Pulmonary artery endothelial cell (primary cell): Measurements from ENCODE around the gene MSI1. TPM values are rescaled to one million over a fixed set of nuclear protein-coding genes. Genes with fewer than 3 reads are reported as not detected.

ENCODE experiments used
- DNase-seq: peaks from one replicate; pipeline ENCODE4 v3.0.0-alpha.2; 2011; ENCODE audit warnings: low read depth, low spot score
- total RNA-seq: library from RNA; depleted of rRNA; stranded (reverse); fragments of >200 nt; gene quantifications from 2 replicates; pipeline ENCODE4 v1.2.3, GENCODE V29; 2014

The MSI1 gene
- not detected in 2 replicates for total RNA-seq

DNA sequence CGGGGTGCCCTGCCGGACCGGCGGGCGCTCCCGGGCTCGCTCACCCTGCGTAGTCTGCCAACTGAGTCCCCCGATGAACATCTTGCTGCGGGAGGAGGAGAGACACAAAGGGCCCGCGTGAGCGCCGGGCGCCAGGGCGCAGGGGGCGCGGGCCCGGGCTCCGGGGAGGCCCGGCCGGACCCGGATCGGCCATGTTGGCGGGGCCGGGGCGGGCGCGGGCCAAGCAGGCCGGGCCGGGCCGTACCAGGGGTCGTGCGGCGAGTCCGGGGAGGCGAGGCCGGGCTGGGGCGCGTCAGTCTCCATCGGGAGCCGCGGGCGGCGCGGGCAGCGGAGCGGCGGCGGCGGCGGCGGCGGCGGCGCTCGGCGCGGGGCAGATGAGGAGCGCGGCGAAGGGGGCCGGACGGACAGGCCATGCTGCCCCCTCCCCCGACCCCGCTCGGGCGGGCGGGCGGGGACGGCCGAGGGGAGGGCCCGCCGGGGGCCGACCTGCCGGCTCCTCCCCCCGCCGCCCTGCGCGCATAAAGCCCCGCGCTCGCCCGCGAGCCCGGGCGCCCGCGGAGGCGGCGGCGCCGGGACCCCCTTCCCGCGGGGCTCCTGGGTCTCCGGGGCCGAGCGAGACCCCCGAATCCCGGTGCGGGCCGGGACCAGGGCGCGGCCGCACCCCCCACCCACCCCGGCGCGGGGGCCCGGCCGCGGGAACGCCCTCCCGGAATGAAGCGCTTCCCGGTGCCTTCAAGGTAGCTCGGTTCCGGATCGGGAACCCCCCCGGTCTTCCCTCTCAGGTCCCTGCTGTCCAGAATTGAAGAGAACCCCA, at the start of gene MSI1:
Gene MSI1 (minus strand): TSS at position 376 of the 814 bp plus-strand sequence. CDS start 73 bp downstream, at position 303.
- no peak for DNase-seq

DNA sequence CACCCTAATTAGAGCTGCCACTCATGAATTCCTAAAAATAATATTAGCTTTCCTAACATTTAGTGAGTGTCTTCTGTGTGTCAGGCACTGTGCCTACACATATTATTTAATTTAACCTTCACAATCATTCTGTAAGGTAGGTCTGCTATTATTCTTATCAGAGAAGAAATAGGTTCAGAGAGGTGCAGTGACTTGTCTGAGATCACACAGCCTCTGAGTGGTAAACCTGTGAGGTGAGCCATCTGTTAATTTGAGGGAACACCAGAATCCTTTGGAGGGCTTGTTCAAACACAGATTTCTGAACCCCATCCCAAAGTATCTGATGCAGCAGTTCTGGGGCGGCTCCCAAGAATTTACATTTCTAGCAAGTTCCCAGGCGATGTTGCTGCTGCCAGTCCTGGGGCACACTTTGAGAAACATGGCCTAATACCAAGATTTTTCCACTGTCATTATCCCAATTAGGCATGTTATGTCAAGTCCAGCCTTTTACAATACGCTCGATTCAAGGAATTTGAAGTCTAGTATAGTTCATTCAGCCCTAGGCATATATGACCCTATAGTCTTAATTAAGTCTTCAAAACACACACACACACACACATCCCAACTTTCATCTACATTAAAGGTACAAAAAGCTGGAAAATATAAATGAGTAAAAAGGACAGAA, 49.1 kb upstream of the MSI1 start:
- DNase-seq, result no peak

DNA sequence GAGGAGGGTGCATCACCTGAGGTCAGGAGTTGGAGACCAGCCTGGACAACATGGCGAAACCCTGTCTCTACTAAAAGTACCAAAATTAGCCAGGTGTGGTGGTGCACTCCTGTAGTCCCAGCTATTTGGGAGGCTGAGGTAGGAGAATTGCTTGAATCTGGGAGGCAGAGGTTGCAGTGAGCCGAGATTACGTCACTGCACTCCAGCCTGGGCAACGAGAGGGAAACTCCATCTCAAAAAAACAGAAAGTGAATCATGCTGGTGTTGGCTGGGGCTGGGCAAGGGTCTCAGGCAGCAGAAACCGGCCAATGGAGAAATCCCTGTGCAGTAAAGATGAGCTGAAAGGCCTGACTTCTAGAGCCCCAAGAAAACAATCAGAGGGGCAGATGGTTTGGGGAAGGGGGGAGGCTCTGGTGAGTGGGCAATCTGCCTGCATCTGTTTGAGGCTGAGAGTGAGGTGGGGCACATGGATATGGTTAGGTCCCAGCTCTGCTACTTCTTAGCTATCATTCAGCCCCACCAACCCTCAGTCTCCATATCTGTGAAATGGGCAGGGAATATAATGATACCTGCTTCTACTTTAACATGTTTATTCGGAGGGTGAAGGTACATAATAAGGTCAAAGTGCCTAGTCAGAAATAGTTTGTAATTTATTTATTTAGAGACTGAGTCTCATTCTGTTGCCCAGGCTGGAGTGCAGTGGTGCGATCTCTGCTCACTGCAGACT, 47.7 kb upstream of the MSI1 start:
- DNase-seq, result no peak

DNA sequence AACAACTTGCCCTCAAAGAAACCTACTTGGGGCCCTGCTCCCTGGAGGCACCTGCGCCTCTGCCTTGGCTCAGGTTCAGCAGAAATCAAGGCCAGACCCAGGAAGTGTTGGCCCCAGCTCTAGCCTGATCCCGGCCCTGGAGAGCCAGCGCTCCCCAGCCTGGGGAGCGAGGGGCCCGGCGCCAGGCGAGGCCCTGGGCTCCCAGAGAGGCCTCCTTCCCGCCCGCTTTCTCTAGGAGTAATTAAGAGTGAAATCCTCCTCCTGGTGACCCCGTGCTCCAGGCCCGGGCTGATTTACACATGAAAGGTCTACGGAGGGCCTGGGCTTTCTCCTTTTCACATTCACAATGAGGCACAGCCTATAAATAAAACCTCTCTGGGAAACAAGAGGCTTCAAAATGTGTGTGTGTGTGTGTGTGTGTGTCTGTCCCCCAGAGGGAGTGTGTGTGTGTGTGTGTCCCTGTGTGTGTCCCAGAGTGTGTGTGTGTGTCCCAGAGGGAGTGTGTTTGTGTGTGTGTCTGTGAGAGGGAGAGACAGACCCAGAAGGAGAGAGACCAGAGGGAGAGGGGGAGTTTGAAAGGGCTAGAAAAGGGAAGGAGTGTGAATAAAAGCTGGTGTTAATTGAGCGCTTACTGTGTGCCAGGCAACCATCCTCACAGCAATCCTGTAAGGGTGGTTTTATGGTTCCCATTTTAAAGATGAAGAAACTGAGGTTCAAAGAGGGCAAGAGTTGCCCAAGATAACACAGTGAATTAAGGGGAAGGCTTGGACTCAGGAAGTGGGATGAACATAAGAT, 45.1 kb upstream of the MSI1 start:
- DNase-seq, result no peak

DNA sequence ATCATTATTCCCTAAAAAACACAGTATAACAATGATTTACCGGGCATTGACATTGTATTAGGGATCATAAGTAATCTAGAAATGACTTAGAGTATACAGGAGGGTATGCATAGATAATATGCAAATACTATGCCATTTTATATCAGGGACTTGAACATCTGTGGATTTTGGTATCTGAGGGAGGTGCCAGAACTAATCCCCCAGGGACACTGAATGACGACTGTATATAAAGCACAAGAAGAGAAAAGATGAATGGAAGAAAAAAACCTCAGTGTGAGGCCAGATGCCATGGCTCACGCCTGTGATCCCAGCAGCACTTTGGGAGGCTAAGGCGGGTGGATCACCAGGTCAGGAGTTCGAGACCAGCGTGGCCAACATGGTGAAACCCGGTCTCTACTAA, 43.5 kb upstream of the MSI1 start:
- DNase-seq, result no peak

DNA sequence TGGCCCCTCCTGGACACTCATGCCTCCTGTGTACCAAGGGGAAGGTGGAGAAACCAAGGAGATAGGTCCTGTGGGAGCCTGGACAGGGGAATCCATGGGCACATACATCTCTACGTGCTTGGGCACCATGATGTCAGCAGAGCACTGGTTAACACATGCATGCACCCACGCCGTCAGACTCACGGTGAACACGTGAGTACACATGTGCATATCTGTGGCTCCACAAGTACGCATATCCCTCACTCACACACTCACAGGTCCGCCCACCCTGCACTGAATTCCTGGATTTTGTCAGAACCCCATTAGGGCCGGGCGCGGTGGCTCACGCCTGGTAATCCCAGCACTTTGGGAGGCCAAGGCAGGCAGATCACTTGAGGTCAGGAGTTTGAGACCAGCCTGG, 39.8 kb upstream of the MSI1 start:
- DNase-seq, result no peak

DNA sequence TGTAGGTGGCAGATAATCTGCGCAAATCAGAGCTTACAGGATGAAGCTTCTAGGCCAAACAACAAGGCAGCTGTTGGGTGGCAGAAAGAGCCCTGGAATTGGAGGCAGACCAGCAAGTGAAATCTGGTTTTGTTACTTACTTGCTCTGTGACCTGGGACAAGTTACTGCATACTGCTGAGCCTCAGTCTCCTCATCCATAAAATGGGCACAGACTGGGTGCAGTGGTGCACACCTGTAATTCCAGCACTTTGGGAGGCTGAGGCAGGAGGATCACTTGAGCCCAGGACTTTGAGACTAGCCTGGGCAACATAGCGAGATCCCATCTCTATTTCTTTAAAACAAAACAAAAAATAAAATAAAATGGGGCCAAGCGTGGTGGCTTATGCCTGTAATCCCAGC, 37.6 kb upstream of the MSI1 start:
- no peak for DNase-seq

DNA sequence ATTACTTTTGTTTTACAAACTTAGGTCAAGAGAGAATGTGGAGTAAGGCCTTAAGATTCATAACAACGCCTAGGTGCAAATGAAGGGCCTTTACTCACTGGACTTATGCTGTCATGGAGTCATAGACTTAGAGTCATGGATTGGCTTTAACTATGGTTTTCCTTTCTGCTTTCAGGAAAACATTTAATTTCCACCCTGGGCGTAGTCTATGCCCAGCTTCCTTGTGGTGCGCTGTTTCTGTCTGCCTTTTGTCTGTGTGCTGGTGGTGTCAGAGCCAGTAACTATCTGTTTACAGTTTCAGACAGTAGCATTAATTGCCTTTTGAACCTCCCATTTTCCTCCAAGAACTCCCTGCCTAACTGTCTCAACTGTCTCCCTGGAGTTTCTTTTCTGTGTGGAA, 37.1 kb upstream of the MSI1 start:
- DNase-seq, result no peak

DNA sequence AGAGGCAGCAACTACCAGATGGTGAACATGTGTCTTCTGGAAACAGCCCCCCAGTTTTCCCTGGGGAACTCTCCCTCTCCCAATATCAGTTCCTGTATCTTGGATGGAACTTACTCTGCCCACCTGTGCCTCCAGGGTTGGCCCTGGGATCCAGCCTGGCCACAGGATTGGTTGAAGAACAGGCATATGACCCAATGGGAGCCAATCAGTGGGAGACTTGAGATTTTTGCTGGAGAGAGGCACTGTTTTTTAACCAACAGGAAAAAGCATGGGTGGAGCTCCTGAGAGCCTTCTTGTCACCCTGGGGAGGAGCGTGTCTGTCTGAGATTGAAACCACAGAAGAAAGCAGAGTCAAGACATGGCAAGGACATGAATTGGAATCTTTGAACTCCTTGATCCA, 35.3 kb upstream of the MSI1 start:
- DNase-seq, result no peak

DNA sequence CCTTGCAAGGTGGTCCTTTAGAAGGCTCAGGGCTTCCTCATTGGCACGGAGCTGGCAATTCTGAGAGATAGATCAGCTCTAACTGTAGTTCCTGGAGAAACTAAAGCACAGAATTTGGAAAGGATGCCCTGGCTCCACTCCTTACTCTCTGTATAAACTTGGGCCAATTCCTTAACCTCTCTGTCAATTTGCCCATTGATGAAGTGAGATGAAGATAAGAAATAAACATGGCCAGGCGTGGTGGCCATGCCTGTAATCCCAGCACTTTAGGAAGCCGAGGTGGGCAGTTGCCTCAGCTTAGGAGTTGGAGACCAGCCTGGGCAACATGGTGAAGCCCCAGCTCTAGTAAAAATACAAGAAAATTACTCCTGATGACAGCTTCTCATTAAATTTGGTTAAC, 34.9 kb upstream of the MSI1 start:
- no peak for DNase-seq

DNA sequence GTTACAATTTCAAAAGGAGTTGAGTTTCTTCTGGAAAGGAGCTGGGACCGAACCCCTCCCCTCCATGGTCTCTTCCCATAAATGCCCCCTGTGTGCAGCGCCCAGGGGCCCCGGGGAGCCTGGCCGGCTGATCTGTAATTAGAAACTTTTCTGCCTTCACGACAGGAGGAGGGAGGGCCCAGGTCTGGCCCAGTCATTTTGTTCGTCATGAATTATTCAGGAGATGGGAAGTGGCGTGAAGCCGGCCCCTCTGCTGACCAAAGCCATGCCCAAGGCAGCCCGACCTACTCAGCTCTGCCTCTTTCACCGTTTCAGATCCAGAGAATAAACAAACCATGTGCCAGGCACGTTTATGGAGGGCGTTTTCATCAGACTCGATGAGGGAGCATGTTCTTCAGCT, 33.3 kb upstream of the MSI1 start:
- no peak for DNase-seq

DNA sequence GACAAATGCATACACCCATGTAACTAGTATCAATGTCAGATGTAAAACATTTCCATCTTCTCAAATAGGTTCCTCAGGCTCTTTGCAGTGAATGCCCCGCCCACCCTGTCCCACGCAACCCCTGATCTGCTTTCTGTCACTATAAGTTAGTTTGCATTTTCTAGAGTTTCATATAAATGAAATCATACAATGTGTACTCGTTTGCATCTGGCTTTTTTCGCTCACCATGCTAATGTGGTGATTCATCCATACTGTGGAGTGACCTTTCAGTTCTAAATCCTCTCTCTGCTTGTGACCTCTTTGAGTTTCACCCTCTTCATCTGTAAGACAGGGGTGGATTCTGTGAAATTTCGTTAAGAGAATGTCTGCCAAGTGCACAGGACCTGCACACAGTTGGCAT, 30.6 kb upstream of the MSI1 start:
- no peak for DNase-seq

DNA sequence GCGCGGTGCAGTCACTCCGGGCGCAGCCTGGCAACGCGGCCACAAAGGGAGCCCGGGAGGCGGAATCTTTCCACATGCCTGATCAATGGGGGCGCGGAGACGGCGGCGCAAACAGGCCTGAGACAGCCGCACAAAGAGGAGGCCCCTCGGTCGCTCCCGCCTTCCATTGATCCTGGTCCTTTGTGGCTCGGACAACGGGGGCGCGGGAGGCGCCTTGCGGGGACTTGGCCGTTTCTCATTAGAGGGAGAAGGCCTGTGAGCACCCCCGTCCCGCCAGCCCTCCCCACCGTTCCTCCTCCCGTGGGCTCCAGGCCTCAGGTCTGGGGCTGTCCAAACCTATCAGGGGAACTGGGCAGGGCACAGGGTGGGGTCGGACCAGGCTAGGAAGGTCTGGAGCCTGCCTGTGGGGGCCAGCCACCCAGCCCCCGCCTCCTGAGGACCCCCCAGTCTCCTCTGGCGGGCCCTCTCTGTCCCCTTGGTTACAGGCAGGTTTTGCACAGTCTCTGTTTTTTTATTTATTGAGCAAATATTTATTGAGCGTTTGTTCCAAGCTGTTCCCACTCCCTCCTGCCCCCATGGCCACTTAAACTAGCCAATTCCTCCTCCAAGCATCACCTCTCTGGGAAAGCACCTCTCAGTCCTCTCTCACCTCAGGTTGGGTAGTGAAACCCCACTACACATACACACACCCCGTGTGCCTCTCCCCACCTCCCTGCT, 29.0 kb upstream of the MSI1 start:
- DNase-seq, result no peak

DNA sequence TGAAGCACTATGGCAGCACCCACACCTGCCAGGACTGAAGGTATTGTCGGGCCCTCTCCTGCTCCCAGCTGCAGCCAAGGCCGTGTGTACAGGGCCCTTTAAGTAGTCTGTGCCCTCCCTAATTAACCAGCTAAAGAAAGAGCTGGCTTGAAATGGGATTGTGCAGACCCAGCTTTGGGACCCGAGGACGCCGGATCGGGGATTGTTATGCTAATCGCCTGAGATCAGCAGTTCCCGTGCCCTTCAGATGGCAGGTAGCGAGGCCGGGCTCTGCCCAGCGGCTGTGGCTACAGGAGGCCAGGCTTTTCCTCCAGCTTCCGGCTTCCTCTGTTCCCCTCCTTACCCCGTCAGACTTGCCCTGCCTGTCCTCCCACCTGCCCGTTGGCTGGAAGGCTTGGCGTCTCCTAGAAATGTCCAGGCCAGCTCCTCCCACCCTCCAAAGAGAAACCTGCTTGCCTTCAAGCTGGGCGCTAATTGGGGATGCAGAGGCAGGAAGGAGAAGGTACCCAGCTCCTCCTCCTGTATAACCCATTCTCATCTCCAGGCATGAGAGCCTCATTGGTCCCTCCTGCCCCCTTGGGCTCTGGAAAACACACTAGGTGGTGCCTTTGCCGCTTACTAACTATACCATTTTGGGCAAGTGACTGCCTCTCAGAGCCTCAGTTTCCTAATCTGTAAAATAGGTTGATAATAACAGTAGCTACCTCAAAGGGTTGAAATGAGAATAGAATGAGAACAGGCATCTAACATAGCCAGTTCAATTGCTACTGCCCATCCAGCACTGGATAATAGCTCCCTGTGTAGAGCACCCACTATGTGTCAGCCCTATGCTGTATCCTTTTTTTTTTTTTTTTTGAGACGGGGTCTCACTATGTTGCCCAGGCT, 25.8 kb upstream of the MSI1 start:
- DNase-seq, result no peak

DNA sequence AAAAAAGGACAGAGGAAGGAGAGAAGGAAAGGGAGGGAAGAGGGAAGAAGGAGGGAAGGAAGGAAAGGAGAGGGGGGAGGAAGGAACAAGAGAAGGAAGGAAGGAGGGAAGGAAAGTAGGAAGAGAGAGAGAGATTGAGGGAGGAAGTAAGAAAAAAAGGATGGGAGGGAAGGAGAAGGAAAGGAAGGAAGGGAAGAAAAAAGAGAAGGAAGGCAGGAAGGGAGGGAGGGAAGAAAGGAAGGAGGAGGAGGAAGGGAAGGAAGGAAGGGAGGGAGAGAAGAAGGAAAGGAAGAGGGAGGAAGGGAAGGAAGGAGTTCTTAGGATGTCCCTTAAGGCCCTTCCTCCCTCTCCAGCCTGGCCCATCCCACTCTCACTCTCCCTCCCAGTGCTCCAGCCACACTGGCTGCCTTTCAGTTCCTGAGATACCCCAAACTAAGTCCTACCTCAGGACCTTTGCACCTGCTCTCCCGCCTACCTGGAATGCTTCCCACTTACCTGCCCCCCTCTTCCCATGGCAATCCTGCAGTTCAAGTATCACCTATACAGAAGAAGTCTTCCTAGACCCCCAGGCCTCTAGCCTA, 21.7 kb upstream of the MSI1 start:
- DNase-seq, result no peak

DNA sequence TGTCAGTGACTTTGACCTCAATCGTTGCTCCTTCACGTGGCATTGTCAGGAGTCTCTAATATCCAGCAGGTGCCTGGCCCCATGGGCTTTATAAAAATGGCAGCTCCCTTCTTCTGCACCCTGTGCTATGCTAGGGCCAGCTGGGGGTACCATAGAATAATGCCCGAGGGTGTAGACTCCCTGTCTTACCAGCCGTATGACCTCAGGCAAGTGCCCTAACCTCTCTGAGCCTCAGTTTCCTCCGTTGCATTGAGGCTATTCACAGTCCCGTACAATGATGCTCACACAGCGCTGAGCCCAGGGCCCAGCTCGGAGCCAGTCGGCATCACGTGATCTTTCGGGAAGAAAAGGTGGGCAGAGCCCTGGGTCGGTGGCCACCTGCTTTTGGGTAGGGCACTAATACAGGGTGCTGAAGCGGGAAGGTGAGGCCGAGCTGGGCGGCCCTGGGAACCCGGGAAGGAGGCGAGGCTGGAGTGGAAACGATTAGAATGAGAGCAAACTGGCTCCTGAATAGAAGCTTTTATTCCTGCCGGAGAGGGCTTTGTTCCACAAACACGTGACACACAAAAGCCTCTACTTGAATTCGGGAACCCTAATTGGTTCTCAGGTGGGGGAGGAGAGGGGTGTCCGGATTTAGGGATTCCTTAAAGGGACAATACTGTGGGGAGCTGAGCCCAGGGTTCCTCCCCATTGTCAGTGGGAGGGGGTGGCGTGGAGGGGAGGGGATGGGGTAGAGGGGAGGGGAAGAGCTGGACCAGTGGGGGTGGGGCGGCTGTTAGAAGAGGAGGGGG, 19.9 kb upstream of the MSI1 start:
- DNase-seq, result no peak

DNA sequence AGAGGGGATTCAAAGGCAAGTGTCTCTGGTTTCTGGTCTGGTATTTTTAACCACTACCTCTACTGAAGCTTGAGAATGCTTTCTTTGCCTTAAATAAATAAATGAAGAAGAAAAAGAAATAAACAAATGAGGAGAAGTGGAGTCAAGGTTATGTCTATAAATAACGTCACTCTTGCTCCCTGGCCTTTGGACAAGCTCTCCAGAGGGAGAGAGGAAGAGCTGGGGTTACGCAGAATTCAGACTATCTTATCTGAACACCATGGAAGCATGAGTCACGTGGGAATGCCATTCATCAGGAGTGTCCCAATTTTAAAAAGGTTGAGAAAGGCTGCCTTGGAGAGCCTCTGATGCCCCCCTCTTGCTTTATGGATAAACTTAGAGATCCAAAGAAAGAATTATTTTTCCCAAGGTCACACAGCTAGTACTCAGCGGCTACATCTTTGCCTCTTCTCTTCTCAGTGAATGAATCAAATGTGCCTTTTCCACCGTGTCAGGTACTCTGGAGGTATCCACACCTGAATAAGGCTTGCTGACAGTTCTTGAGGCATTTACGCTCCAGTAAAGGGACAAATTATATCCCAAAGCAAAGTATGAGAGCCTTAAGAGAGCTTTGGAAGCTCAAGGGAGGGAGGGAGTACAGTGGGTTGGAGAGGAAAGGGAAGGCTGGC, 12.9 kb upstream of the MSI1 start:
- DNase-seq, result no peak

DNA sequence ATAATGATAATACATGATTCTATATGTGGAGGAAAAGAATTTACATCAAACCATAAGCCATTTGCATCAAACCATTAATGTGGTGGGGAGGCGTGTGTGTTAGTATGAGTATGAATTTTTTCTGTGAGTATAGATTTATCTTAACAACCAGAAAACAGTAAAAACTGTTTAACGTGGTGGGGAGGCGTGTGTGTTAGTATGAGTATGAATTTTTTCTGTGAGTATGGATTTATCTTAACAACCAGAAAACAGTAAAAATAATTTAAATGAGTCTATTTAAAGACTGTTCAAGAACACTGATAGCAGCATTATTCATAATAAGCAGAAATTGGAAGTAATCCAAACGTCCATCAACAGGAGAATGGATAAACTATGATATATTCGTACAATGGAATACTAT, 9.1 kb upstream of the MSI1 start:
- DNase-seq, result no peak
